OCI-LY7 (cell line): Measurements from ENCODE around the gene ADIG. TPM values are rescaled to one million over a fixed set of nuclear protein-coding genes. Genes with fewer than 3 reads are reported as not detected.

Source experiments
- BruUV-seq: library from RNA; stranded (reverse); fragments of 400-500 nt; replicated peaks from 2 replicates; lab custom pipeline; 2021; lab: Mats Ljungman, UMichigan
- CTCF ChIA-PET: fragments of 300-600 bp; sonication (Branson Sonifier 250); formaldehyde crosslinking; loops from one replicate; lab custom pipeline; 2022; ENCODE audit warnings: antibody characterized with exemption; ENCODE audit not compliant: unreplicated experiment; lab: Charles Lee
- POLR2A ChIA-PET: fragments of 300-600 bp; sonication (Branson Sonifier 250); formaldehyde crosslinking; loops from one replicate; lab custom pipeline; 2022; ENCODE audit warnings: antibody characterized with exemption; lab: Charles Lee
- DNase-seq: peaks from one replicate; pipeline ENCODE4 v3.0.0-alpha.2; 2015; ENCODE audit warnings: low spot score
- H2AFZ ChIP-seq: fragments of 200-600 bp; sonication (generic), shearing (Covaris generic); 2 replicates; pipeline ENCODE4 v1.6.1; 2014; ENCODE audit warnings: mild to moderate bottlenecking, antibody characterized with exemption, low read length, moderate library complexity
- H3K27ac ChIP-seq: fragments of 200-600 bp; sonication (generic); 2 replicates; pipeline ENCODE4 v1.5.1; 2014; ENCODE audit warnings: mixed run types, low read depth, mild to moderate bottlenecking, moderate library complexity, low read length, inconsistent platforms; ENCODE audit not compliant: poor library complexity, severe bottlenecking
- H3K36me3 ChIP-seq: fragments of 200-600 bp; sonication (generic); 2 replicates; pipeline ENCODE4 v1.6.1; 2014; ENCODE audit warnings: mild to moderate bottlenecking, antibody characterized with exemption, low read length, moderate library complexity, mixed read lengths; ENCODE audit not compliant: insufficient read depth
- H3K4me1 ChIP-seq: fragments of 200-600 bp; sonication (generic); 2 replicates; pipeline ENCODE4 v1.5.1; 2014; ENCODE audit warnings: mild to moderate bottlenecking, low read length; ENCODE audit not compliant: insufficient read depth, poor library complexity, severe bottlenecking
- H3K4me2 ChIP-seq: fragments of 200-600 bp; sonication (generic); 2 replicates; pipeline ENCODE4 v1.6.1; 2014; ENCODE audit warnings: mild to moderate bottlenecking, low read length
- H3K4me3 ChIP-seq: fragments of 200-600 bp; sonication (generic); 2 replicates; pipeline ENCODE4 v1.5.1; 2014; ENCODE audit warnings: mild to moderate bottlenecking, low read depth, low read length; ENCODE audit not compliant: poor library complexity, severe bottlenecking
- H3K79me2 ChIP-seq: fragments of 200-600 bp; sonication (generic); 2 replicates; pipeline ENCODE4 v1.6.1; 2016; ENCODE audit warnings: low read depth, mild to moderate bottlenecking, low read length, moderate library complexity, mixed read lengths; ENCODE audit not compliant: insufficient read depth
- H3K9me2 ChIP-seq: fragments of 200-600 bp; sonication (generic); 2 replicates; pipeline ENCODE4 v1.6.1; 2016; ENCODE audit warnings: mild to moderate bottlenecking, low read length, mixed read lengths; ENCODE audit not compliant: insufficient read depth
- H3K9me3 ChIP-seq: fragments of 200-600 bp; sonication (generic); 2 replicates; pipeline ENCODE4 v1.6.1; 2014; ENCODE audit warnings: mild to moderate bottlenecking, mixed run types, low read length, mixed read lengths
- H4K20me1 ChIP-seq: fragments of 200-600 bp; sonication (generic); 2 replicates; pipeline ENCODE4 v1.6.1; 2014; ENCODE audit warnings: mild to moderate bottlenecking, antibody characterized with exemption, low read length, moderate library complexity, mixed read lengths; ENCODE audit not compliant: insufficient read depth
- EZH2phosphoT487 ChIP-seq: fragments of 200-600 bp; sonication (generic); IDR thresholded peaks from 2 replicates; pipeline ENCODE4 v1.6.1; 2018; ENCODE audit warnings: low read depth, borderline replicate concordance, mild to moderate bottlenecking, mixed run types, antibody characterized with exemption, low read length, moderate library complexity, mixed read lengths
- intact Hi-C: fragments of 100-400 bp; cut with micrococcal nuclease; formaldehyde crosslinking; loops from one replicate; pipeline ENCODE4 v1.10.0; 2022; ENCODE audit not compliant: unreplicated experiment
- total RNA-seq, 2 experiments: library from RNA; depleted of rRNA in 1 of 2; stranded (reverse); fragments of >200 nt in 1 of 2; shearing (Covaris generic) in 1 of 2; gene quantifications; 2 replicates each; pipeline ENCODE4 v1.2.3, GENCODE V29; 2014 to 2022
- TF ChIP-seq, protein P1 (sequence below): fragments of 200-600 bp; sonication (generic); conservative IDR thresholded peaks from 2 replicates; pipeline ENCODE4 v1.5.1; 2014; ENCODE audit warnings: mild to moderate bottlenecking, antibody characterized with exemption, low read length, moderate library complexity, mixed read lengths

ADIG gene
- total RNA-seq, 2 experiments from 2014 or later = not detected

DNA sequence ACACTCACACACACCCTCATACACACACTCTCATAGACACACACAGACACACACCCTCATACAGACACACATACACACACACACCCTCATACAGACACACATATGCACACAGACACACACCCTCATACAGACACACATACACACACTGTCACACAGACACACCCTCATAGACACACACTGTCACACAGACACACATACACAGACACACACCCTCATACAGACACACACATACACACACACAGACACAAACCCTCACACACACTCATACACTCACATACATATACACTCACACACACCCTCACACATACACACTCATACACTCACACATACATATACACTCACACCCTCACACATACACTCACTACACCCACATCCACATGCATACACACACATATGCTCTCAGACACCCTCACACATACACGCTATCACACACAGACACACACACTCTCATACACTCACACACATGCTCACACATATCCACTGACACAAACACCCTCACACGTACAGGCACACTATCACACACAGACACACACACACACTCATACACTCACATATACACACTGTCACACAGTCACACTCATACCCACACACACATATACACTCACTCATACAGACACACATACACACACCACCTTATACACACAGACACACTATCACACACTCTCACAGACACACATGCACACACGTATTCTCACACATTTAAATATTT is 9.1 kb downstream of the ADIG start:
- POLR2A ChIA-PET = no interaction called here
- no peaks in the 10 kb centered on the region for H3K9me2 ChIP-seq
- intact Hi-C loops = no loop called here

DNA sequence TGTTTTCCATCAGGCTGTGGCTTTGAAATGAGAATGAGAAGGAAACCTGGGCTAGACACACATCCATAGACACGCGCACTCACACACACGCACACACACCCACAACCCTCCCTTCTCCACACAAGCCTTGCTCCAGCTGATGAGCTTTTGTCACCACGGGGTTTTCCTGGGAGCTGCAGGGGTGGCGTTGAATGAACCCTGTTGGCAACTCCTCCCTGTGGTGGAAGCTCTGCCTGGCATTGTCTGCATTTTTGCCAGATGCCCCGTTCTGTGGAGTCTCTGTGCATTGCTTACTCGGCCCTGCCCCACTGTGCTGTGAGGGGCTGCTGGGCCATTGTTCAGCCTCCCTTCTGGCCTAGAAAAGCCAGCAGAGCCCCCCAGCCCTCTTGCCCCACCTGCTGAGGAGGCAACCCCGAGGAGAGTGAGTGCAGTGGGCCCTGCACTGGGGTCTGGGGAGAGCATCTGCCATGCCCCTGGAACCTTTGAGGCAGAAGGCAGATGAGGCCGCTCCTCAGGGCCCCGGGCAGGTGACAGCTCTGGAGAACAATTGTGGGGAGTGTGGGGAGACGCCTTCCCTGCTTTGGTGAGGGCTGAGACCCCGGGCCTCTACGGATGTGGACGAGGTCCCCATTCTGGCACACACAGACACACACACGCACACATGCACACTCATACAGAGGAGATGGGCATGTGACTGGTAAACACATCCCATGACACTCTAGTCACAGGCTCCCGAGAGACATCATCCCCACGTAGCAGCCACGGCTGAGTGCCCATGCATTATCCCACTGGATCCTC is 9.9 kb downstream of the ADIG start:
- H3K36me3 ChIP-seq = no peaks in the 10 kb centered on the region
- ChIA-PET POLR2A (no interaction called here), CTCF (no interaction called here)
- H3K4me1 ChIP-seq = no peaks in the 10 kb centered on the region
- H2AFZ ChIP-seq = no peak overlapping the region
- H3K9me3 ChIP-seq = no peaks in the 10 kb centered on the region
- no peaks in the 10 kb centered on the region for H4K20me1 ChIP-seq
- no peaks in the 10 kb centered on the region for H3K9me2 ChIP-seq
- no peak for DNase-seq
- intact Hi-C loops = no loop called here
- H3K27ac ChIP-seq = no peak overlapping the region
- no peak for TF ChIP-seq EZH2phosphoT487
- TF ChIP-seq, protein P1, sequence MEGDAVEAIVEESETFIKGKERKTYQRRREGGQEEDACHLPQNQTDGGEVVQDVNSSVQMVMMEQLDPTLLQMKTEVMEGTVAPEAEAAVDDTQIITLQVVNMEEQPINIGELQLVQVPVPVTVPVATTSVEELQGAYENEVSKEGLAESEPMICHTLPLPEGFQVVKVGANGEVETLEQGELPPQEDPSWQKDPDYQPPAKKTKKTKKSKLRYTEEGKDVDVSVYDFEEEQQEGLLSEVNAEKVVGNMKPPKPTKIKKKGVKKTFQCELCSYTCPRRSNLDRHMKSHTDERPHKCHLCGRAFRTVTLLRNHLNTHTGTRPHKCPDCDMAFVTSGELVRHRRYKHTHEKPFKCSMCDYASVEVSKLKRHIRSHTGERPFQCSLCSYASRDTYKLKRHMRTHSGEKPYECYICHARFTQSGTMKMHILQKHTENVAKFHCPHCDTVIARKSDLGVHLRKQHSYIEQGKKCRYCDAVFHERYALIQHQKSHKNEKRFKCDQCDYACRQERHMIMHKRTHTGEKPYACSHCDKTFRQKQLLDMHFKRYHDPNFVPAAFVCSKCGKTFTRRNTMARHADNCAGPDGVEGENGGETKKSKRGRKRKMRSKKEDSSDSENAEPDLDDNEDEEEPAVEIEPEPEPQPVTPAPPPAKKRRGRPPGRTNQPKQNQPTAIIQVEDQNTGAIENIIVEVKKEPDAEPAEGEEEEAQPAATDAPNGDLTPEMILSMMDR = no peak
- H3K4me3 ChIP-seq = no peak overlapping the region
- BruUV-seq = no TSS peak
- no peaks in the 10 kb centered on the region for H3K79me2 ChIP-seq
- H3K4me2 ChIP-seq = no peak overlapping the region

More for the DNA sequence above, 9.1 kb downstream of the ADIG start:
- no peak for DNase-seq
- Histone ChIP-seq H3K4me2 (no peak overlapping the region), H3K27ac (no peak overlapping the region), H2AFZ (no peak overlapping the region), H3K79me2 (no peaks in the 10 kb centered on the region), H3K36me3 (no peaks in the 10 kb centered on the region), H3K4me1 (no peaks in the 10 kb centered on the region), H4K20me1 (no peaks in the 10 kb centered on the region), H3K9me3 (no peaks in the 10 kb centered on the region), H3K4me3 (no peak overlapping the region)
- no peak for TF ChIP-seq EZH2phosphoT487
- TF ChIP-seq, protein P1 = no peak
- CTCF ChIA-PET = no interaction called here
- BruUV-seq = no TSS peak
